ENCODE data around the gene AMELY.
"Not testable (repeated sequence)": the region's sequence is repeated elsewhere in the genome, so short reads cannot be mapped to it uniquely, and the experiment has no call there.

Gene AMELY

GRCh38 chrY:6910372-6911252, 940 bp downstream of the AMELY start, which contains the start of gene TBL1Y:
TSS of gene TBL1Y (plus strand) at chrY:6910697. CDS start at chrY:7025085, 114,388 bp downstream.
- Histone ChIP-seq H3K27ac (ENCODE audit: low read length) (no peak within 1 kb of the TSS), H3K9ac (ENCODE audit: low read length in 2 of 2) (no peak within 1 kb of the TSS), H3K27me3 (ENCODE audit: control insufficient read depth in 1 of 2, insufficient read depth in 2 of 2, low read length in 2 of 2) (peaks cover 0 to 2% of the 10 kb centered on the region in 2 donors), H3K4me1 (ENCODE audit: control insufficient read depth, insufficient read depth, low read length) (no peaks in the 10 kb centered on the region), H3K36me3 (ENCODE audit: control insufficient read depth in 2 of 2, insufficient read depth in 2 of 2, low read length in 2 of 2) (no peaks in the 10 kb centered on the region), H3K4me3 (ENCODE audit: low read length in 2 of 2) (no peak within 1 kb of the TSS), H3K9me3 (ENCODE audit: control insufficient read depth in 2 of 2, low read length in 2 of 2) (no peaks in the 10 kb centered on the region)

GRCh38 chrY:6909856-6910255, 1.7 kb downstream of the AMELY start:
- Histone ChIP-seq H3K27me3 (ENCODE audit: control insufficient read depth in 1 of 2, insufficient read depth in 2 of 2, low read length in 2 of 2) (peaks cover 0 to 2% of the 10 kb centered on the region in 2 donors), H3K4me3 (ENCODE audit: low read length in 2 of 2) (no peak overlapping the region), H3K4me1 (ENCODE audit: control insufficient read depth, insufficient read depth, low read length) (no peaks in the 10 kb centered on the region), H3K36me3 (ENCODE audit: control insufficient read depth in 2 of 2, insufficient read depth in 2 of 2, low read length in 2 of 2) (no peaks in the 10 kb centered on the region), H3K9ac (ENCODE audit: low read length in 2 of 2) (no peak overlapping the region), H3K27ac (ENCODE audit: low read length) (no peak overlapping the region), H3K9me3 (ENCODE audit: control insufficient read depth in 2 of 2, low read length in 2 of 2) (no peaks in the 10 kb centered on the region)

- H3K36me3 ChIP-seq (ENCODE audit: control insufficient read depth in 2 of 2, insufficient read depth in 2 of 2, low read length in 2 of 2), result no peaks in the 10 kb centered on the region
- H3K4me3 ChIP-seq (ENCODE audit: low read length in 2 of 2), result no peak overlapping the region
- no peaks in the 10 kb centered on the region for H3K9me3 ChIP-seq (ENCODE audit: control insufficient read depth in 2 of 2, low read length in 2 of 2)
- no peaks in the 10 kb centered on the region for H3K4me1 ChIP-seq (ENCODE audit: control insufficient read depth, insufficient read depth, low read length)
- no peak overlapping the region for H3K27ac ChIP-seq (ENCODE audit: low read length)
- H3K27me3 ChIP-seq (ENCODE audit: control insufficient read depth in 1 of 2, insufficient read depth in 2 of 2, low read length in 2 of 2), result peaks cover 0 to 2% of the 10 kb centered on the region in 2 donors
- no peak overlapping the region for H3K9ac ChIP-seq (ENCODE audit: low read length in 2 of 2)
Observed at GRCh38 chrY:6909118-6909521, 2.4 kb downstream of the AMELY start.

- H3K27me3 ChIP-seq (ENCODE audit: control insufficient read depth in 1 of 2, insufficient read depth in 2 of 2, low read length in 2 of 2); H3K27ac ChIP-seq (ENCODE audit: low read length); H3K4me1 ChIP-seq (ENCODE audit: control insufficient read depth, insufficient read depth, low read length); H3K4me3 ChIP-seq (ENCODE audit: low read length in 2 of 2); H3K9ac ChIP-seq (ENCODE audit: low read length in 2 of 2); H3K36me3 ChIP-seq (ENCODE audit: control insufficient read depth in 2 of 2, insufficient read depth in 2 of 2, low read length in 2 of 2); H3K9me3 ChIP-seq (ENCODE audit: control insufficient read depth in 2 of 2, low read length in 2 of 2): not testable (repeated sequence)
Observed at GRCh38 chrY:6908021-6908420, 3.5 kb downstream of the AMELY start.

GRCh38 chrY:6907591-6907990, 4.0 kb downstream of the AMELY start:
- H3K36me3 ChIP-seq (ENCODE audit: control insufficient read depth in 2 of 2, insufficient read depth in 2 of 2, low read length in 2 of 2), result no peaks in the 10 kb centered on the region
- peaks cover 0 to 2% of the 10 kb centered on the region in 2 donors for H3K27me3 ChIP-seq (ENCODE audit: control insufficient read depth in 1 of 2, insufficient read depth in 2 of 2, low read length in 2 of 2)
- no peak overlapping the region for H3K9ac ChIP-seq (ENCODE audit: low read length in 2 of 2)

GRCh38 chrY:6902116-6902515, 9.4 kb downstream of the AMELY start:
- not testable (repeated sequence) for H3K9ac ChIP-seq (ENCODE audit: low read length in 2 of 2); H3K27ac ChIP-seq (ENCODE audit: low read length); H3K4me3 ChIP-seq (ENCODE audit: low read length in 2 of 2); H3K27me3 ChIP-seq (ENCODE audit: control insufficient read depth in 1 of 2, insufficient read depth in 2 of 2, low read length in 2 of 2); H3K36me3 ChIP-seq (ENCODE audit: control insufficient read depth in 2 of 2, insufficient read depth in 2 of 2, low read length in 2 of 2); H3K9me3 ChIP-seq (ENCODE audit: control insufficient read depth in 2 of 2, low read length in 2 of 2); H3K4me1 ChIP-seq (ENCODE audit: control insufficient read depth, insufficient read depth, low read length)

More at GRCh38 chrY:6907591-6907990, 4.0 kb downstream of the AMELY start:
- Histone ChIP-seq H3K27ac (ENCODE audit: low read length) (no peak overlapping the region), H3K9me3 (ENCODE audit: control insufficient read depth in 2 of 2, low read length in 2 of 2) (no peaks in the 10 kb centered on the region), H3K4me3 (ENCODE audit: low read length in 2 of 2) (no peak overlapping the region), H3K4me1 (ENCODE audit: control insufficient read depth, insufficient read depth, low read length) (no peaks in the 10 kb centered on the region)

- H3K27me3 ChIP-seq (ENCODE audit: control insufficient read depth in 1 of 2, insufficient read depth in 2 of 2, low read length in 2 of 2), result no peaks in the 10 kb centered on the region
- H3K9ac ChIP-seq (ENCODE audit: low read length in 2 of 2), result no peak overlapping the region
- H3K36me3 ChIP-seq (ENCODE audit: control insufficient read depth in 2 of 2, insufficient read depth in 2 of 2, low read length in 2 of 2), result no peaks in the 10 kb centered on the region
Observed at GRCh38 chrY:6895236-6895635, 16.3 kb downstream of the AMELY start.

GRCh38 chrY:6894496-6894895, 17.1 kb downstream of the AMELY start:
- no peak overlapping the region for H3K4me3 ChIP-seq (ENCODE audit: low read length in 2 of 2)

More at GRCh38 chrY:6895236-6895635, 16.3 kb downstream of the AMELY start:
- H3K27ac ChIP-seq (ENCODE audit: low read length), result no peak overlapping the region
- H3K9me3 ChIP-seq (ENCODE audit: control insufficient read depth in 2 of 2, low read length in 2 of 2), result no peaks in the 10 kb centered on the region
- H3K4me3 ChIP-seq (ENCODE audit: low read length in 2 of 2), result no peak overlapping the region
- H3K4me1 ChIP-seq (ENCODE audit: control insufficient read depth, insufficient read depth, low read length), result no peaks in the 10 kb centered on the region

GRCh38 chrY:6849384-6849783, 62.2 kb downstream of the AMELY start:
- H3K9ac ChIP-seq (ENCODE audit: low read length in 2 of 2), result no peak overlapping the region
- H3K27me3 ChIP-seq (ENCODE audit: control insufficient read depth in 1 of 2, insufficient read depth in 2 of 2, low read length in 2 of 2), result no peaks in the 10 kb centered on the region
- H3K27ac ChIP-seq (ENCODE audit: low read length), result no peak overlapping the region
- no peak overlapping the region for H3K4me3 ChIP-seq (ENCODE audit: low read length in 2 of 2)
- no peaks in the 10 kb centered on the region for H3K4me1 ChIP-seq (ENCODE audit: control insufficient read depth, insufficient read depth, low read length)
- no peaks in the 10 kb centered on the region for H3K9me3 ChIP-seq (ENCODE audit: control insufficient read depth in 2 of 2, low read length in 2 of 2)
- H3K36me3 ChIP-seq (ENCODE audit: control insufficient read depth in 2 of 2, insufficient read depth in 2 of 2, low read length in 2 of 2), result no peaks in the 10 kb centered on the region

More at GRCh38 chrY:6894496-6894895, 17.1 kb downstream of the AMELY start:
- Histone ChIP-seq H3K9me3 (ENCODE audit: control insufficient read depth in 2 of 2, low read length in 2 of 2) (no peaks in the 10 kb centered on the region), H3K4me1 (ENCODE audit: control insufficient read depth, insufficient read depth, low read length) (no peaks in the 10 kb centered on the region), H3K9ac (ENCODE audit: low read length in 2 of 2) (no peak overlapping the region), H3K27ac (ENCODE audit: low read length) (no peak overlapping the region), H3K36me3 (ENCODE audit: control insufficient read depth in 2 of 2, insufficient read depth in 2 of 2, low read length in 2 of 2) (no peaks in the 10 kb centered on the region), H3K27me3 (ENCODE audit: control insufficient read depth in 1 of 2, insufficient read depth in 2 of 2, low read length in 2 of 2) (no peaks in the 10 kb centered on the region)

GRCh38 chrY:6842650-6843049, 68.9 kb downstream of the AMELY start:
- not testable (repeated sequence) for H3K27me3 ChIP-seq (ENCODE audit: control insufficient read depth in 1 of 2, insufficient read depth in 2 of 2, low read length in 2 of 2); H3K9ac ChIP-seq (ENCODE audit: low read length in 2 of 2); H3K4me1 ChIP-seq (ENCODE audit: control insufficient read depth, insufficient read depth, low read length); H3K4me3 ChIP-seq (ENCODE audit: low read length in 2 of 2); H3K9me3 ChIP-seq (ENCODE audit: control insufficient read depth in 2 of 2, low read length in 2 of 2); H3K36me3 ChIP-seq (ENCODE audit: control insufficient read depth in 2 of 2, insufficient read depth in 2 of 2, low read length in 2 of 2); H3K27ac ChIP-seq (ENCODE audit: low read length)
